ENCODE data around the gene TFF2.

TFF2 gene

DNA sequence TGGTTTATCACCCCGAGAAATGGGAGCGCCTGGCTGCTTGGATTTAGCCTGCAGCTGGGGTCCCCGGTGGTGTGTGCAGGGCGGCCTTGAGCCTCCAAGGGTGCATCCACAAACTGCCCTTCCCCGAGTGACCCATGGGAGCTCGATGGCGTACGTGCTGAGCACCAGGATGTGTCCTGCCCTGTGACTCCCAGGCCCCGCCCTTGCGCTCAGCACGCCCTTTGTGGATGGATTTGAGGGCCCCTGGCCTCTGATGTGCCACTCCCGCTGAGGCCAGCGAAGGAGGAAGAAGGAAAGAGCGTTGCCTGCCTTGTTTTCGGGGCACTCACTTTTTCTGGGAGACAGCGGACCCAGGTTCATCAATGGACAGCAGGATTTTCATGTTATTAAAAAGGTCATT lies 33.9 kb downstream of the TFF2 start:
- no peaks in the 10 kb centered on the region for H3K36me3 Mint-ChIP-seq (ENCODE audit: low read depth)
- H3K4me3 Mint-ChIP-seq, result no peak overlapping the region
- no peak for DNase-seq
- peaks cover 65% of the 10 kb centered on the region for H3K4me1 Mint-ChIP-seq
- H3K27ac Mint-ChIP-seq, result no peak overlapping the region
- TF ChIP-seq, protein P1, sequence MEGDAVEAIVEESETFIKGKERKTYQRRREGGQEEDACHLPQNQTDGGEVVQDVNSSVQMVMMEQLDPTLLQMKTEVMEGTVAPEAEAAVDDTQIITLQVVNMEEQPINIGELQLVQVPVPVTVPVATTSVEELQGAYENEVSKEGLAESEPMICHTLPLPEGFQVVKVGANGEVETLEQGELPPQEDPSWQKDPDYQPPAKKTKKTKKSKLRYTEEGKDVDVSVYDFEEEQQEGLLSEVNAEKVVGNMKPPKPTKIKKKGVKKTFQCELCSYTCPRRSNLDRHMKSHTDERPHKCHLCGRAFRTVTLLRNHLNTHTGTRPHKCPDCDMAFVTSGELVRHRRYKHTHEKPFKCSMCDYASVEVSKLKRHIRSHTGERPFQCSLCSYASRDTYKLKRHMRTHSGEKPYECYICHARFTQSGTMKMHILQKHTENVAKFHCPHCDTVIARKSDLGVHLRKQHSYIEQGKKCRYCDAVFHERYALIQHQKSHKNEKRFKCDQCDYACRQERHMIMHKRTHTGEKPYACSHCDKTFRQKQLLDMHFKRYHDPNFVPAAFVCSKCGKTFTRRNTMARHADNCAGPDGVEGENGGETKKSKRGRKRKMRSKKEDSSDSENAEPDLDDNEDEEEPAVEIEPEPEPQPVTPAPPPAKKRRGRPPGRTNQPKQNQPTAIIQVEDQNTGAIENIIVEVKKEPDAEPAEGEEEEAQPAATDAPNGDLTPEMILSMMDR (IDR thresholded peaks at IDR 0.05), result no peak
- H3K27me3 Mint-ChIP-seq (ENCODE audit: low read depth, poor library complexity), result peaks cover 18% of the 10 kb centered on the region
- no peaks in the 10 kb centered on the region for H3K9me3 Mint-ChIP-seq

DNA sequence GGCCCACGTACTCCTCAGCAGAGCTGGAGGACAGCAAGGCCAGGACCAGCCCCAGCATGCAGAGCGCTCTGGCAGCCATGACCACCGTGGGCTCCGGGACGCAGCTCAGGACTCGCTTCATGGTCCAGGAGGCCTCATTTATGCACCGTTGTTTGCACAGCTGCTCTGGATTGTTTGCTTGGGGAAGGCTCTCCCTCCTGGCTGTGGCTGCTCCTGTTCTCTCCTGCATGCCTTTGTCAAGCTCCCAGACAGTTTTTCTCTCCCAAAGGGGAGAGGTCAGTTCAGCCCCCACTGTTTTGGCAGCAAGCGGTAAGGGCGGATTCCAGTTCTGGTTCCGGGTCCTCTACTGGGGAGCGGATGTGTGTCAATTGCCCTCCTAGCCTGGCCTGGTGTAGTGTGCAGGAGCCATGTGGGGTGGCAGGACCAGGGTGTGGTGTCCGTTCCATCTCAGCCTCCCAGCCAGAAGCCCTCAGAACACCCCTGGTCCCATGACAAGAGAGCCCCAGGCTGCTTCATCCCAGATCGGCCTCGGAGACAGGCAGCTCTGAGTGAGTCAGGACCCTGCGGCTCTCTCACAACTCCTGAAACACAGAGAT lies 35.4 kb downstream of the TFF2 start, which contains the start of gene TFF3:
Gene TFF3 (minus strand): TSS at position 114 of the 596 bp plus-strand sequence. CDS start 35 bp downstream, at position 79.
- Mint-ChIP-seq H3K4me3 (peak within 1 kb of the TSS; percentile 21), H3K36me3 (ENCODE audit: low read depth) (no peaks in the 10 kb centered on the region), H3K9me3 (no peaks in the 10 kb centered on the region), H3K27me3 (ENCODE audit: low read depth, poor library complexity) (peaks cover 17% of the 10 kb centered on the region), H3K4me1 (peaks cover 60% of the 10 kb centered on the region), H3K27ac (peak within 1 kb of the TSS; percentile 92)
- TF ChIP-seq, protein P1 (IDR thresholded peaks at IDR 0.05), result no peak
- DNase-seq, result peak; percentile 50

DNA sequence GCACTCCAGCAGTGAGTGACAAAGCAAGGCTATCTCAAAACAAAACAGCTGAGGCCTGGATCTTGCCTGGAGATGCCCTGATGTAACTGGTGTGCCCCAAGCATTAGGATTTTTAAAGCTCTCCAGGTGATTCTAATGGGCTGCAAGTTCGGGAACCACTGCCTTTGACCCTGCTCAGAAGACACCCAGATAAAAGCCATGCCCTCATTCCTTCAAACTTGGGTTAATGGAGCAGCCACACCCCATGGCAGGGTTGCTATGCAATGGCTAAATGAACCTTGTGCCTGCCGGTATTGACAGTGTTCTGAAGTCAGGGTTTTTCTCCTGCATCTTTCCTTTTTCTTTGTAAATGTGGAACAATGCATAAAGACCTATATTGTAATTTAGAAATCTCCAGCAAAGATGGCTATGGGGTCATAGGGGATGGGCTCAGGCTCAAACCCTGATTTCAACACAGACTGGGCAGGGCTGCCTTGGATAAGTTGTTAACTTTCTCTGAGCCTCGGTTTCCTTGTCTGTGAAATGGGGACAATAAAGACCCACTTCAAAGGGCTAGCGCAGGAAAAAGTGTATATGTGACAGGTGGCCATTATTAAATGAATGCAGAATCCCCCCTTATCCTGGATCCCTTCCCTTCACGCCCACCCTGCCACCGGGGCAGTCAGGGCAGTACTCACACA lies 36.0 kb downstream of the TFF2 start:
- H3K27me3 Mint-ChIP-seq (ENCODE audit: low read depth, poor library complexity), result peaks cover 22% of the 10 kb centered on the region
- no peak for DNase-seq
- peak overlapping the region; percentile 92 for H3K27ac Mint-ChIP-seq
- no peak overlapping the region for H3K4me3 Mint-ChIP-seq
- no peaks in the 10 kb centered on the region for H3K36me3 Mint-ChIP-seq (ENCODE audit: low read depth)
- peaks cover 65% of the 10 kb centered on the region for H3K4me1 Mint-ChIP-seq
- TF ChIP-seq, protein P1 (IDR thresholded peaks at IDR 0.05), result no peak
- no peaks in the 10 kb centered on the region for H3K9me3 Mint-ChIP-seq

DNA sequence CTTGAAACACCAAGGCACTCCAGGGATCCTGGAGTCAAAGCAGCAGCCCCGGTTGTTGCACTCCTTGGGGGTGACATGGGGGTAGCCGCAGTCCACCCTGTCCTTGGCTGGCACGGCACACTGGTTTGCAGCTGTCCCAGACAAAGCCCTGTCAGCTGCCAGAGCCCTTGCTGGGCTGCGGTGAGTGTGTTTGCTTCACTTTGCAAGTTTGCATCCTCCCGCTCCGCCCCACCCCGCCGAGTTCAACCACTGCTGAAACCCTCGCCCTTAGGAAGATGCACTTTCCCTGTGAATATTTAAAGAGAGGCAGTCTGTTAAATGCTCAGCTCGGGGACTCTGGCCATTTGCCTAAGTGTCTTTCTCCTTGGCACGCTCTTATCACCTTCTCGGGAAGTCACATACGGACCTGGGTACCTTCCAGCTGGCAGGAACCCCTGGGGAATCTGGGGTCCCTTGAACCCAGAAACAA lies 37.3 kb downstream of the TFF2 start:
- Mint-ChIP-seq H3K36me3 (ENCODE audit: low read depth) (no peaks in the 10 kb centered on the region), H3K27ac (no peak overlapping the region), H3K27me3 (ENCODE audit: low read depth, poor library complexity) (peaks cover 23% of the 10 kb centered on the region), H3K4me1 (peaks cover 63% of the 10 kb centered on the region), H3K4me3 (no peak overlapping the region), H3K9me3 (no peaks in the 10 kb centered on the region)
- TF ChIP-seq, protein P1 (IDR thresholded peaks at IDR 0.05), result no peak
- DNase-seq, result no peak

DNA sequence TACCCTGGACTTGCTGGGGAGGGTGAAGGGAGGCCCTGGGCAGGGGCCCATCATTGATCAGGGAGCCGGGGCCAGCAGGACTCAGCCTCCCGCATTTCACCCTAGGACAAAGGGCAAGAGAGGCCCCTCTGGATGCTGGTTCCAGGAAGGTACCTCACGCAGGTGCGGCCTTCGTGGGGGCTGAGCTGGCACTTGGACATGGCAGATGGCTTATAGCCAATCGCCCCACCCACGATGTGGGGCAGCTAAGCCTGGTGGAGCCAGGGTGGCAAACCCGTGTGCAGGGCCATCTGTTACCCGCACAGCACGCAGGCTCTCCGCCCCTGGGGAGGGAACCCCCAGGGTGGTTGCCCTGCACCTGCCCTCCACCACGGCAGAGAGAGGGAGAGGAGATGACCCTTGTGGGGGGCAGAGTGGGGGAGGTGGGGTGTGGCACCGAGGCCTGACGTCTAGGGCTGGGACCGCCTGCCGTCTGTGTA lies 38.1 kb downstream of the TFF2 start:
- Mint-ChIP-seq H3K27me3 (ENCODE audit: low read depth, poor library complexity) (peaks cover 23% of the 10 kb centered on the region), H3K9me3 (no peaks in the 10 kb centered on the region), H3K4me1 (peaks cover 57% of the 10 kb centered on the region), H3K4me3 (no peak overlapping the region), H3K27ac (no peak overlapping the region), H3K36me3 (ENCODE audit: low read depth) (no peaks in the 10 kb centered on the region)
- TF ChIP-seq, protein P1 (IDR thresholded peaks at IDR 0.05), result no peak
- no peak for DNase-seq
